NCI-H1092 (cell line): ENCODE results near the gene COL28A1.

Source experiments
- DNase-seq: peaks from one replicate; lab custom pipeline; 2025; lab: John Stamatoyannopoulos, UW

The COL28A1 gene

GRCh38 chr7:7535691-7536090 lies at the start of gene COL28A1:
COL28A1 (minus strand) TSS chr7:7535873; CDS start chr7:7532875, 2,998 bp downstream.
- DNase-seq: no peak

DNA sequence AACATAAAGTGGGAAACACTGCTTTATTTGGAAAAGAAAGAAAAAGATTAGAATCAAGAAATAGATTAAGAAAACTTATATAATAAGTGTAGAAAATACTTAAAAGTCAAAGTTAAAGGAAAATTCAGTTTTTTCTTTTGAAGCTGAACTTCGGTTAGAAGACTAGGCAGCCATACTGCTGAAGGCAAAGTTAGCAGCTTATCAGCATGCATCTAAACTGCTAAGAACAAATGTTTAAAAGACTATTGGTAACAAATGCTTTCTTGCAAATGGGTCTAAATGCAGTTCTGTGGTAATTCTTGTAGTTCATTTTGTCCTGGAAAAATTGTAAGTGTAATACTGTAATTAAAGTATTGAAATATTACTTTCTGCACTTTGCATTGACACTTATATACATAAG lies 49.0 kb upstream of the COL28A1 start:
- no peak for DNase-seq

GRCh38 chr7:7583731-7584130 lies 48.1 kb upstream of the COL28A1 start:
- DNase-seq: no peak

DNA sequence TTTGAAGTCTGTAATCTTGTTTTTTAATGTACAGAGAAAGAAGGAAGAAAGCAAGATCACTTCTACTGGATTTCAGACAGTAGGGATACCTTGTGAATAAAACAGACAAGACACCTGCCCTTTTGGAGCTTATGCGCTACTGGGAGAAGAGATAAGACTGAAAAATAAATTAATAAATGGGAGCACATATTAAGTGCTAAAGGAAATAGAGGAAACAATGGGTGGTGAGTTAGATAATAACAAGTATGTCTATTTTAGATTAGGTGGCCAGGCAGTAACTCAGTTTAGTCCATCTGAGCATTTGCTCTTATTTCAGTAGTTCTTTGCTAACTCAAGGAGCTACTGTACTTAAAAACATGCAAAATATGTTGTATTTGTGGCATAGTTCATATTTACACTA lies 46.9 kb upstream of the COL28A1 start:
- no peak for DNase-seq

- no peak for DNase-seq
Observed at GRCh38 chr7:7581531-7582179, 46.0 kb upstream of the COL28A1 start.

GRCh38 chr7:7579638-7580037 lies 44.0 kb upstream of the COL28A1 start:
- DNase-seq: no peak

- DNase-seq: no peak
Observed at GRCh38 chr7:7577888-7578287, 42.2 kb upstream of the COL28A1 start.

- no peak for DNase-seq
Observed at GRCh38 chr7:7576344-7576743, 40.7 kb upstream of the COL28A1 start.

DNA sequence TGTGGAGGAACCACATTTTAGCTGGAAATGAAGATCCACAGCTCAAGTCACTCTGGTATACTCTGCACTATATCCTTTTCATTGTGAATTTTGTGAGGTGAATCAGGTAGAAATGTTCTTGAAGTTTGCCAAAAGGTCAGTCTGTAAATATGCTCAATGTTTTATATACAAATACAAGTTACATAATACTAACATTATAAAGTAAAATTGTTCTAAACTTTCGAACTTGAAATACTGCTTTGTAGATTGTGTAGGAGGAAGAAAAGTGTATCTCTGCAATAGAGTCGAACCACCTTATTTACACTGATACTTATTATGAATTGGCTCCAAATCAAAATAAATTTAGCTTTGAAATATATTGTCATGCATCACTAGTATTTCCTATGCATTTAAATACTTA lies 38.0 kb upstream of the COL28A1 start:
- no peak for DNase-seq

GRCh38 chr7:7570584-7570983 lies 34.9 kb upstream of the COL28A1 start:
- DNase-seq: no peak

- DNase-seq: no peak
Observed at GRCh38 chr7:7569615-7570014, 33.9 kb upstream of the COL28A1 start.

GRCh38 chr7:7569081-7569527 lies 33.4 kb upstream of the COL28A1 start:
- DNase-seq: no peak

DNA sequence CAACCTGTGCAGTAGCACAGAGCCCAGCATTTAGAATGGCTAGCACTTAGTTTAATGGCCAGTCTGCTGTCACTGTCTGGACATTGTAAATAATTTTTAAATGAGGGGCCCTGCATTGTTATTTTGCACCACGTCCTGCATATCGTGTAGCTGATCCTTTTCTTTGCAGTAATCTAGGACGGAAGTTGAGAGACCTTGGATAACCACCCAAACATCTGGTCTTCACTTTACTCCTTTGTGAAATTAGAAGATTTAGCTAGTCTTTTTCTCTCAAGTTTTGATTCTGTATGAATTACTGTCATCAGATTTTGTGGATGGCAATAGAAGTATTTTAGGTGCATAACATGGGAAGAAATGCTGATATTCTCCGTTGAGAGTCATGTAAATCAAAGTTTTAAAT lies 32.9 kb upstream of the COL28A1 start:
- no peak for DNase-seq

DNA sequence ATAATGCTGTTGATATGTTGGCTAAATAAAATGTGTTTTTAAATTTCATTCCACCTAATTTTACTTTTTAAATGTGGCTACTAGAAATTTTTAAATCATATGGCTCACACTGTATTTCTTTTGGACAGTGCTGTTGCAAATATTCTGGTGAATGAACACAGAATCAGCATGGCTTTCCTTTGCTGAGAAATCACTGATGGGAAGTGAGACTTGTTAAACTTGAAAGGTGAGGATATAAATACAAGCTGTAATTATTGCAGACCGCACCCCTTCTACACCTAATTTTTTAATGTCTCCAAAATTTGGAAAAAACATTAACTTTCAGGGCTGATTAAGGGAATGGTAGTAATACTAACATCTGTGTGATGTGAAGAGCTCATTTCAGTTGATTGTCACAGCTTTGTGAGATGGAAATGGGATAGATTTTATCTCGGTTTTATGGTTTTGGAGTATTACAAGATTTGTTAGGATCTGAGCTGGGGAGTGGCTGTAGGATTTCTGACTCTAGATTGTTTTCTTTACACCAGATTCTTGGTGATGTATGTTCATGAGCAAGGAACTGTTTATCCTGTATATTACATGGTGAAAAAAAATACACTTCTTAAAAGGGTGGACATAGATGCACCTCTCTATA lies 32.3 kb upstream of the COL28A1 start:
- no peak for DNase-seq

DNA sequence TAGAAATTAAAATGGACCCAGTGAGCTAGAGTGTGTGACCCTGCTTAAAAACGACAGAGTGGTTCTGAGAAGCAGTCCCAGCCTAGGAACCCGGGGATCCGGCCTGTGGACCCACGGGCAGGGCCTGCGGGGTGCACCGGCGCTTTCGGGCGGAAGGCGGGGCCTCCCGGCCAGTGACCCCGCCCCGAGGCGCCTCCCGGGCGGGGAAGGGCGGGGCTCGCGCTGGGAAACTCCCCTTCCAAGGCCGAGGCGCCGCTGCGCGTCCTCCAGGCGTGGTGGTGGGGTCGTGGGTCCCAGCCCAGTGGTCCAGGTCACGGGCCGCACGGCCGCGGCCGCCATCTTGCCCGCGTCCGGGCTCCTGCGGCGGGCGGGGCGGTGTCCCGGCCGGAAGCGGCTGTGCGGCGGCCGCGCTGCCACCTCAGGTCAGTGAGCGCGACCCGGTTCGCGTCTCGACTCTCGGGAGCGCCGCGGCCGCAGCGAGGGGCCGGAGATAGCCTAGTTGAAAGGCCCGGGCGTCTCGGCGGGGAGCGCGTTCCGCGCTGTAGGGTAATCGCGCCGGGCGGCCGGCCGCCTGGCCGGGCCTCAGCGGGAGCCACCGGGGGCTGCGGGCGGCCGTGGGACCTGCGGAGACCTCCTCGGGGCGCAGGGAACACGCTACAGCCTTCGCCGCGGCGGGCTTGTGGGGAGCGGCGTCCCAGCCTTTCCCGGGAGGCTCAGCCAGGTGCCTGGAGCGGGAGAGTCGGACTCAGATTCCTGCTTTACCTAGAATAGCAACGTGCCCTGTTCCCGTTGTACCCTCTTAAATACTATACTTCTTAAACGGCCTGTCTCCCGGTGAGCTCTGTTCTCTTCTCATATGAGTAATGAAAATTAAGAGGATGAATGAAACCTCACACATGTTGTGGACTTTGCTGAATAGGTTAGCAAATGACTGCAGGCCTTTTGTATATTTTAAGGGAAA lies 31.3 kb upstream of the COL28A1 start, which contains the start of gene MIOS:
MIOS (plus strand) TSS at position 234 of the 961 bp plus-strand sequence. CDS start 5,592 bp downstream, outside the sequence.
- peak; percentile 79 for DNase-seq

DNA sequence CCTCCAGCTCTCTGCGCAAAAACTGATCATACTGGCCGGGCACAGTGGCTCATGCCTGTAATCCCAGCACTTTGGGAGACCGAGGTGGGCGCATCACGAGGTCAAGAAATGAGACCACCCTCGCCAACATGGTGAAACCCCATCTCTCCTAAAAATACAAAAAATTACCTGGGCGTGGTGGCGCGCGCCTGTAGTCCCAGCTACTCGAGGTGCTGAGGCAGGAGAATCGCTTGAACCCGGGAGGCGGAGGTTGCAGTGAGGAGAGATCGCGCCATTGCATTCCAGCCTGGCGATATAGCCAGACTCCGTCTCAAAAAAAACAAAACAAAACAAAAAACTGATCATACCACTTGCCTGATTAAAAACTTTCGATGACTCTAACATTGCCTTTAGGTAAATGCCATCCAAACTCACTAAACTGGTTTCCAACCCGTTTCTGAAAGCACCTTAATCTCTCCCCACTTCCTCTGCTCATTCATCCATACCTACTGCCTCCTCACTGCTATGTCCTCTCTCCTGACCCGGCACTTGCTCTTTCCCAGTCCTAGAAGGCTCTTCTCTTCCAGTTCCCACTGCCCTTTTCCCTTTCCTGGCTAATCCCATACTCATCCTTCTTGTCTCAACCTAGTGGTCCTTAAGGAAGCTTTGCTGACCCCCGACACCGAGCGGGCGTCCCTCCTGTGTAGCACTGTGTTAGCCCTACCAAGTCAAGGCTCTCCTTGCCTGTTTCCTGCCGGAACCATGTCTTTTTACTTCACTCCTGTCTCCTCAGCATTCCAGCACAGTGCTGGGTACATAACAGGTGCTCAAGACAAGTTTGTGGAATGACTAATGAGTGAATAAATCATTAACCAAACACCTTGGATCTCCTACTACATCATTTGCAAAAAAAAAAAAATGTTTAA lies 30.3 kb upstream of the COL28A1 start:
- DNase-seq: no peak

DNA sequence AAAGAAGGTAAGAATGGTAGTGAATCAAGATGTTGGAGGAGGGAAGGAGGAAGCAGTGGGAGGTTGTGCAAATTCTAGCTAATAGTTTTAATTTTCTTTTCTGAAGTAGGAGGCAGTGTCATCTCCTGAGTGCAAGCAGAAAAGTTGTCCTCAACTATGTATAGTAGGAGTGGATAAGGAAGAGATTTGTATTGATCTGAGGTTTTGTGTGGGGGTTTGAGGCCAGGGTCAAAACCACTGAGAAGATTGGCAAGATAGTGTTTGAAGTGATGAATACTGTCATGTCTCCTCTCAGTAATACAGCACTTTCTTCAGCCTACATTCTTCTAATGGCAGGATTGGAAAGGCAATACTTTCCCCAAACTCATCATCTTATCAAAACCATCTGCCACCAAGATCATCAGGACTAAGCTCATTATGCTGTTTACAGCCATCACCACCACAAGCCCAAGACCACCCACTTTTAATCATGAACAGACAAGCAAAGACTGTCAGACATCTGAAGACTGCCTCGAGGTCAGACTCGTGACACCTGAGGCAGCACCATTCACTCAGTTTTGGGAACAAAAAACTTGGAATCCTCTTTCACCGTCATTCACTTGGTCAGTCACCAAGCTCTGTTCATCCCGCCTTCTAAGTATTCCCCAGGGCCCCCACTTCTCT lies 29.5 kb upstream of the COL28A1 start:
- DNase-seq: no peak

GRCh38 chr7:7564323-7564780 lies 28.7 kb upstream of the COL28A1 start:
- no peak for DNase-seq

- DNase-seq: no peak
Observed at GRCh38 chr7:7563813-7564212, 28.1 kb upstream of the COL28A1 start.

DNA sequence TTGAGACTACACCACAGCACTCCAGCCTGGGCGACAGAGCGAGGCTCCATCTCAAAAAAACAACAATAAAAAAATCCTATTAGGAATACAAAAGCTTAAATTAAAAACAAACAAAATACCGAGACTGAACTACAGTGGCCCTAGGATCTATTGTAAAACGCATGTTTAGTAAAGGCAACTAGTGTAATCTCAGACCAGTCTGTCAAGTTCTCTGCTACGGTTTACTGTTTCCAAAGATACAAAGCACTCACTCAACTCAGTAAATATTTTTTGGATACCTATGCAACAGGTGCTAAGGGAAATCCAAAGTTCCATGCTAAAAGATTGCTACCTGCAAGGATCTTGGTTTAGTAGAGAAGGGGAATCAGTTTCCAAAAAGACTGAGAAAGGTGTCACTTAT lies 27.6 kb upstream of the COL28A1 start:
- DNase-seq: no peak

- no peak for DNase-seq
Observed at GRCh38 chr7:7562736-7563135, 27.1 kb upstream of the COL28A1 start.
